Measurements from ENCODE around the gene GRIA1.

- no peak for TF ChIP-seq POLR2A (IDR thresholded peaks at IDR 0.05; ENCODE audit: low read length)
- no peak for TF ChIP-seq GATA1 (IDR thresholded peaks at IDR 0.05; ENCODE audit: low read depth, low read length)
Measured at GRCh38 chr5:153571162-153571561, 80.7 kb downstream of the GRIA1 start.

Data from erythroblast (primary cell).